IPS-NIHi11 (cell line): ENCODE results near the gene MCM7.
A peak's percentile ranks its signal among the peaks of the same experiment; 100 is the strongest.

Source experiments
- DNase-seq: peaks from one replicate; pipeline ENCODE4 v3.0.0; 2012; ENCODE audit warnings: mixed read lengths, low spot score

MCM7 gene

GRCh38 chr7:100122568-100122967 is 21.4 kb upstream of the MCM7 start:
- DNase-seq: no peak

- no peak for DNase-seq
Measured at GRCh38 chr7:100122067-100122466, 20.9 kb upstream of the MCM7 start.

DNA sequence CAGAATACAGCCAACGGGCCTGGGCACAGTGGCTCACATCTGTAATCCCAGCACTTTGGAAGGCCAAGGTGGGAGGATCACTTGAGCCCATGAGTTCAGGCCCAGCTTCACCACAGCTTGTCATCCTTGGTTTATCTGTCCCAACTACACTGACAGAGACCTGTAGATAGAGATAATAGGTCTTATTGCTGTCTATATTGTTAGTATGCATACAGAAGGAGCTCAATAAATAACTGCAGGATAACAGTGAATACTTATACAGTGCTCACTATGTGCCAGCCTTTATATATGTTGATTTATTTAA is 19.5 kb upstream of the MCM7 start:
- DNase-seq: no peak

DNA sequence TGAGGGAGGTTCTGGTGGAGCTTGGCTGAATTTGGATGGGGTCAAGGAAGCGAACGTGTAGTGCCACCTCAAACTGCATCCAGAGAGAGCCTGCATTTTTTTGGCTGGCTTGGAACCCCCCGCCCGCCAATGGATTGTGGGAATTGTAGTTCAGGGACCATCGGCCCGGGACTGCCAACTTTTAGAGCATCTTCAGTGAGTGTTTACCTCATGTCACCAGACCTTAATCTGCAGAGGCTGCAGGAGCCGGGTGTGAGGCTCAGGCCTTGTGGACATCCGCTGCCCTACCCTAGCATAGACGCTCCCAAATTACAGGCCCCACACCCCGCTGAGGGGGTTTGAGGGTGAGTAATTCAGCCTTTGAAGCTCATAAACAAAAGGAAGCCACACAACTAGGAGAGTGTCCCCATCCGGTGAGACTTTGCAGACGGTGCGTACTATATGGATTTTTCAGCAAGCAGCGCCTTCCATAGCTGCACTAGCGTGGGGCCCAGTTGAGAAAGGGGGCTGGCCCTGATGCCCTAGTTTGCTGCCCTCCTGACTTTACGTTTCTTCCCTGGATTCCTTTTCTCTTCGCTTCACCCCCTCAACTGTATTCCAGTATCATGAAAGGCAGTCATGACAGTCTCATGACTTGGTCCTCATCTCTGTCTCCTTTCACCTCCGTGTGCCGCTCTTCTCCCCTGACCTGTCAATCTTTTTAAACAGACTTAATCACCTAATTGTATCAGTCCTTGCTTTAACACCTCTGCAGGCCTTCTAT is 19.0 kb upstream of the MCM7 start:
- peak; percentile 66 for DNase-seq

DNA sequence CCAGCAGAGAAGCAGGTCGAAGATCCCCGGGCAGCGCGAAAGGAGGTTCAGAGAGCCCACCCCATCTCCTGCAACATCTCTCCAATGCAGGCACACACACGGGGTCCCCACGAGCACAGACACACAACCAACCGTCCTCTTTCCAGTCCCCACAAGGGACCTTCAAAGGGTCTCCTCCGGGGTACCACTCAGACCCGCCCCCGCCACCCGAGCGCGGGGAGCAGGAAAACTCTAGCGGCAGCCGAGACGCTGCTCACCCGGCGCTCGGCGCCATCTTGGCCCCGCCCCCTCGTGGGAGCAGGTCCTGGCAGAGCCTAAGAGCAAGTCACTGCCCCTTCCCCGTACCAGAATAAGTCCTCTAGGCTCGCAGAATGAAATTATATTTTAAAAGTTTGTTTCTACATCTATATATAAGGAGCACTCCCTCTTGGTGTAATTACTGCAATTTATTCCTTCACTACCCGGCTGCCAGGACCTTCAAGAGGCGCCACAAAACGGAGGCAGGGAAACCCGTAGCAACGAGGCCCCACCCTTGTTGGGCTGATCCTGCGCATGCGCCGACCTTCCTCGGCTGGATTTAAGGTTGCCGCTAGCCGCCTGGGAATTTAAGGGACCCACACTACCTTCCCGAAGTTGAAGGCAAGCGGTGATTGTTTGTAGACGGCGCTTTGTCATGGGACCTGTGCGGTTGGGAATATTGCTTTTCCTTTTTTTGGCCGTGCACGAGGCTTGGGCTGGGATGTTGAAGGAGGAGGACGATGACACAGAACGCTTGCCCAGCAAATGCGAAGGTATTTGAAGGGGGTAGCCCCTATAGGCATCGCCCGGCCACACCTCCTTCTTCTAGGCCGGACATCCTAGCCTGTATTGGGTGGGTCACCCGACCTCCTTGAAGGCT is 18.1 kb upstream of the MCM7 start, which contains the start of the genes CNPY4 and TAF6:
TSS of gene CNPY4 (plus strand) at position 563 of the 898 bp plus-strand sequence. CDS start at position 674, 111 bp downstream.
TSS of gene TAF6 (minus strand) at position 287 of the 898 bp plus-strand sequence. CDS start 5,149 bp downstream, outside the sequence.
- DNase-seq: peak; percentile 98

DNA sequence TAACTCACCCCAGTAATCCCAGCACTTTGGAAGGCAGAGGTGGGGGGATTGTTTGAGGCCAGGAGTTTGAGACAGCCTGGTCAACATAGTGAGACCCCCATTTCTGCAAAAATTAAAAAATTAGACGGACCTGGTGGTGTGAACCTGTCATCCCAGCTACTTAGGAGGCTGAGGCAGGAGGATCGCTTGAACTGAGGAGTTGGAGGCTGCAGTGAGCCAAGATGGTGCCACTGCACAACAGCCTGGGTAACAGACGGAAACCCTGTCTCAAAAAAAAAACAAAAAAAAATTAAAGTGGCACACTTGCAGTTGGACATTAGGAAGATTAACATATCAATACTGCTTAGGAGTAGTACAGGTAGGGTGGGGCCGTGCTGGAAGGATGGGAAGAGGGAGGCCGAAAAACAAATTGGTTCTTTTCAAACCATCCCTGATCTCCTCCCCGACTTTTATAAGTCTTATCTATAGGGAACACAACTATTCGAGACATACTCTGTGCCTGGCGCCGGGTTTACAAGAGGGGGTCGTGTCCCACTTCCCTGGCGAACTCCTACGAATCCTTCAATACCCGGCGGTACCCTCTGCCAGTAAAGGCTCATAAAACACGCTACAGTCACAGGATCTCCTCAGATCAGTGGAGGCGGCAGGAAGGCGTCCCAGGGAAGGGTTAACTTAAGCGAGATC is 17.3 kb upstream of the MCM7 start:
- no peak for DNase-seq

GRCh38 chr7:100115026-100115425 is 13.8 kb upstream of the MCM7 start:
- no peak for DNase-seq

DNA sequence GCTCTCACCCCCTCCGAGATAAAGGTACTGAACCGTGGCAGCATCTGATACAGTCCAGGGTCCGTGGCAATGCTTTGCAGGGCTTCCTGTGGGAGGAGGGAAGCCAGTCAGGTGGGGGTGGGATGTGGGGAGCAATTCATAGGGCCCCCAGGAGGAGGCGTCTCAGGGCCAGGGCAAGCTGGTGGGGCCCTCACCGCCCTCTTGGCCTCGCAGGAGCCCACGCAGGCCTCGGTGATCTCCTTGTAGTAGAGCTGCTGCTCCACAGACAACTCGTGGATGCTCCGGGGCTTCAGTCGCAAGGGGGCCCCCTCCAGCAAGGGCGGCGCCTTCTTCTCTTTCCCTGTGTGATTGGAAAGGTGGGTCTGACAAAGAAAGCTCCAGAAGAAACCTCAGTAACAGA is 10.7 kb upstream of the MCM7 start:
- no peak for DNase-seq

GRCh38 chr7:100111156-100111555 is 10.0 kb upstream of the MCM7 start:
- DNase-seq: no peak

DNA sequence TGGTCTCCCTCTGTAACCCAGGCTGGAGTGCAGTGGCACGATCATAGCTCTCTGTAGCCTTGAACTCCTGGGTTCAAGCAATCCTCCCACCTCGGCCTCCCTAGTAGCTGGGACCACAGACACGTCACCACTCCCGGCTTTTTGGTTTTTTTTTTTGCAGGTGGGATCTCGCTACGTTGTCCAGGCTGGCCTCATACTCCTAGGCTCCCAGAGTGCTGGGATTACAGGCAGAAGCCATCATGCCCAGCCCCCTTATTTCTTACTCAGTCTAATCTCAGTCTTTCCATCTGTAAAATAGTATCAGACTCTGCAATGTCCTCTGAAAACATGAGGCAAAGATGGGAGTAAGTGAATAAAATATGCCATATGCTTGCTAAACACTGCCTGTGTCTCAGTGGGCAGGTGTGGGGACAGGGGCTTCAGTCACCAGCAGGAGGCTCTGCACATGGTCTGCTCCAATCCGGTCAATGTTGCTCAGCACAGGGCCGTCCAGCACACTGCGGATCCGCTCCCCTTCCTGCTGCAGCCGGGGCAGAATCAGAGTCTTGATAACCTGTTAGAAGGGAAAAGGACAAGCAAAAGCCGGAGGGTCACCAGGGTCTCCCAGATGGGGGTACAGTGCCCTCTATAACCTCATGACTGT is 8.4 kb upstream of the MCM7 start:
- DNase-seq: no peak

- no peak for DNase-seq
Measured at GRCh38 chr7:100107890-100108289, 6.7 kb upstream of the MCM7 start.

- no peak for DNase-seq
Measured at GRCh38 chr7:100107125-100107737, 6.0 kb upstream of the MCM7 start.

DNA sequence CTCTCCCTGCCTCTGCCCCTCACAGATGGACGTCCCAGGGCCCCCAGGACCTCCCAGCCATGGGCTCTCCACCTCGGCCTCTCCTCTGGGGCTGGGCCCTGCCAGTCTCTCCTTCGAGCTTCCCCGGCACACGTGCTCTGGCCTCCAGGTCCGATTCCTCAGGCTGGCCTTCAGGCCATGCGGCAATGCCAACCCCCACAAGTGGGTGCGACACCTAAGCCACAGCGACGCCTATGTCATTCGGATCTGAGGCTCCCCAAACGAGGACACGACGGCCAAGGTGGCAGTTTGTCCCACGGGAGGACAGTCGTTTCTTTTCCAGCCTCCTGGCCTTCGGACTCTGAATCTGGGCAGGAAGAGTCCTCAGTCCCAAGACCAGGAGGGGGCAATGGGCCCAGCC is 5.4 kb upstream of the MCM7 start:
- DNase-seq: no peak

DNA sequence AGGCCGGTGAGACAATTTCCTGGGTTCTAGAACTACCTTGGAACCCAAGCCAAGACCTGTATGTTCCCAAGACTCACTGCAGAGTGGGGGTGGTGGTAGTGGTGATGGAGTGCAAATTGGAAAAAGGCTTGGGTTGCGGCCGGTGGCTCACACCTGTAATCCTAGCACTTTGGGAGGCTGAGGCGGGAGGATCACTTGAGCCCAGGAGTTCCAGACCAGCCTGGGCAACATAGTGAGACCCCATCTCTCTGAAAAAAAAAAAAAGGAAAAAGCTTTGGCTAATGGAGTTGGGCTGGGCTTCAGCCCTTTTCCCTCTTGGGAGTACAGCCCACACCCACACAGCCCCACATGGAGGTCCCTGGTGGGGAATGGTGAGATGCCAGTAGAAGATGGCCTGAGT is 4.3 kb upstream of the MCM7 start:
- DNase-seq: no peak

DNA sequence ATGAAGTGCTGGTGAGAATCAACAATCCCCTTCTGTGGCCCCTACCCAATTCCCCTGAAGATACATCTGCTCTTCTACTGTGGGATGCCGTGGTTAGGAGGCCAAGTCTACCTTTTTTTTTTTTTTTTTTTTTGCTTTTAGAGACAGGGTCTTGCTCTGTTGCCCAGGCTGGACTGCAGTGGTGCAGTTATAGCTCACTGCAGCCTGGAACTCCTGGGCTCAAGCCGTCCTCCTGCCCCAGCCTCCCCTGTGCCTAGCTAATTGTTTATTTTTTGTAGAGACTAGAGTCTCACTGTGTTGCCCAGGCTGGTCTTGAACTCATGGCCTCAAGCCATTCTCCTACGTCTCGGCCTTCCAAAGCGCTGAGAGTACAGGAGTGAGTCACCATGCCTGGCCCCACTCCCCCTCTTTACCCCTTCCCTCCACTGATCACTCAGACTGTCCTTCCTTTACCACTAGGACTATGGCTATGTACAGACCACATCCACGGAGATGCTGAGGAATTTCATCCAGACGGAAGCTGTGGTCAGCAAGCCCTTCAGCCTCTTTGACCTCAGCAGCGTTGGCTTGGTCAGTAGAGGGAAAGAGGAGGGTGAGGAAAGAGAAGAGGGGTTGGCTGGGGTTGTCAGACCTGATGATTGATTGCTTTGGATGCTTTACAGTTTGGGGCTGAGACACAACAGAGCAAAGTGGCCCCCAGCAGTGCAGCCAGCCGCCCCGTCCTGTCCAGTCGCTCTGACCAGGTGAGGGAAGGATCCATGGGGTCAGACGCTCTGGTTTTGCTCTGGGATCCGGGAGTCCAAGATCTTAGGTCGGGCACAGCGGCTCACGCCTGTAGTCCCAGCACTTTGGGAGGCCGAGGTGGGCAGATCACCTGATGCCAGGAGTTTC is 2.0 kb upstream of the MCM7 start:
- DNase-seq: no peak

GRCh38 chr7:100100420-100101015 is 679 bp downstream of the MCM7 start:
- DNase-seq: peak; percentile 91

- DNase-seq: no peak
Measured at GRCh38 chr7:100099452-100099851, 1.7 kb downstream of the MCM7 start.

GRCh38 chr7:100098913-100099312 is 2.3 kb downstream of the MCM7 start:
- DNase-seq: no peak

DNA sequence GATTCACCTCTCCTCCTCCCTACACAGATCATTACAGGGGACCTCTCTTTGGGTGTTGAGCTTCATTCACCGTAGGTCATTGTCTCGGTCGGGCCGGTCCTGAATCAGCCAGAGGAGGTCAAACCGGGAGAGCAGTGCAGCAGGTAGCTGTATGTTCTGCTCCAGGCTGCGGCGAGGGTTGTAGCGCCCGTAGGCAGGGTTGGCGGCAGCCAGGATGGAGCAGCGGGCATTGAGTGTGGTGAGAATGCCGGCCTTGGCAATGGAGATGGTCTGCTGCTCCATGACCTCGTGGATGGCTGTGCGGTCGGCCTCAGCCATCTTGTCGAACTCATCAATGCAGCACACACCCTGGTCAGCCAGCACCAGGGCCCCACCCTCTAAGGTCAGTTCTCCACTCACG is 5.5 kb downstream of the MCM7 start:
- no peak for DNase-seq

DNA sequence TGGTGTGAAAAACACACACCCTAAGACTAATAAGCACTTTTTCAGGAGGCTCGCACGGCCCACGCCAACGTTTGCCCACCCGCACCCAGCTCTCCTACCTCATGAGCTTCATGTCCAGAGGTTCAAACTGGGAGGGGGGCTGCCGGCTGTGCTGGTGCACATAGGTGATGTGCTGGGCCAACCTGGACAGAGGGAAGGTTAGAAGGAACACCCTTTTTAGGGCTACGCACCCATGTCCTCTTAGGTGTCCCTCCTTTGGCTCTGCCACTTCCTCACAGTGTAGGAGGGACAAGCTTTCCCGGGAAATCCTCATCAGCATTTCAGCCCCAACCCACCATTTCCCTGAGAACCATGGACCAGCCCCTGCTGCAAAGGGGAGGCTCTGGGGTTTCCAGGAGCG is 5.9 kb downstream of the MCM7 start:
- DNase-seq: no peak
